Testis (tissue), 3 donors: Measurements from ENCODE around the gene MT1F. TPM values are rescaled to one million over a fixed set of nuclear protein-coding genes. Genes with fewer than 3 reads are reported as not detected.

ENCODE experiments used
- DNase-seq: peaks from one replicate; pipeline ENCODE4 v3.0.0-alpha.2; 2019
- H3K27ac ChIP-seq, 2 donors: fragments of 200-600 bp; sonication (generic); one replicate each; pipeline ENCODE4 v1.5.1; 2019
- H3K27me3 ChIP-seq: fragments of 200-600 bp; sonication (generic); one replicate; pipeline ENCODE4 v1.5.1; 2019
- H3K36me3 ChIP-seq: fragments of 200-600 bp; sonication (generic); one replicate; pipeline ENCODE4 v1.5.1; 2017; ENCODE audit warnings: low read depth; ENCODE audit errors: missing control alignments
- H3K4me1 ChIP-seq: fragments of 200-600 bp; sonication (generic); one replicate; pipeline ENCODE4 v1.5.1; 2019
- H3K4me3 ChIP-seq, 2 donors: fragments of 200-600 bp; sonication (generic); one replicate each; pipeline ENCODE4 v1.5.1; 2017 to 2019
- H3K9me3 ChIP-seq: fragments of 200-600 bp; sonication (generic); one replicate; pipeline ENCODE4 v1.5.1; 2017
- POLR2A ChIP-seq: fragments of 450-650 bp; IDR thresholded peaks from one replicate; pipeline ENCODE4 v1.6.1; 2017; ENCODE audit warnings: antibody characterized with exemption, mild to moderate bottlenecking, moderate library complexity
- WGBS, 2 donors: methylation state at CpG; one replicate each; pipeline ENCODE4 v1.1.5; 2018; 5-methylcytosine and 5-hydroxymethylcytosine counted together
- intact Hi-C: fragments of 100-400 bp; cut with DNase I; formaldehyde crosslinking; loops from one replicate; pipeline ENCODE4 v1.15.1; 2023; ENCODE audit warnings: low total_unique reads
- polyA plus RNA-seq: library from polyadenylated mRNA; stranded (reverse); fragments of 350-450 nt; fragmentation: Illumina TruSeq; extraction: RNeasy Lipid Tissue Mini Kit (QIAGEN cat#74804); gene quantifications from one replicate; pipeline ENCODE4 v1.2.3, GENCODE V29; 2014; ENCODE audit warnings: low read depth, low replicate concordance; ENCODE audit not compliant: insufficient read depth
- total RNA-seq, 2 donors: library from RNA; depleted of rRNA; stranded (reverse); fragments of >200 nt; gene quantifications; one replicate each; pipeline ENCODE4 v1.2.3, GENCODE V29; 2016
- TF ChIP-seq, protein P1 (sequence below), 3 experiments: fragments of 450-650 bp in 2 of 3; fragments of 200-600 bp in 1 of 3; sonication (generic) in 1 of 3; IDR thresholded peaks; one replicate each; pipeline ENCODE4 v1.5.1; 2016 to 2019; ENCODE audit warnings: antibody characterized with exemption in 3 of 3, mild to moderate bottlenecking in 2 of 3, moderate library complexity in 1 of 3

The MT1F gene
- total and polyA plus RNA-seq, 3 donors from 2014 or later, result 3.6 to 15.4 (median 8.1) TPM

DNA sequence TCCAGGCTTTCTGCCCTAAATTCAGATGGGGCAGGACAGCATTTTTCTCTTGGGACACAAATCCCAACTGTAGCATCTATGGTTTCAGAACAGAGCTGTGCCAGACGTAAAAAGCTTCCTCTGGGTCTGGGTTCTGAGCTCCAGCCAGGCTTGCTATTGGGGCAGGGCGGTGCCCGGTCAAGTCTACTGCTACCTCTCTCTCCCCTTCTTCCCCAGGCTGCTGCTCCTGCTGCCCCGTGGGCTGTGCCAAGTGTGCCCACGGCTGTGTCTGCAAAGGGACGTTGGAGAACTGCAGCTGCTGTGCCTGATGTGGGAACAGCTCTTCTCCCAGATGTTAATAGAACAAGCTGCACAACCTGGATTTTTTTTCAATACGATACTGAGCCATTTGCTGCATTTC, 24.2 kb upstream of the MT1F start:
- no peak overlapping the region for H3K27ac ChIP-seq
- H3K4me1 ChIP-seq, result peaks cover 14% of the 10 kb centered on the region
- H3K4me3 ChIP-seq, result no peak overlapping the region
- no peaks in the 10 kb centered on the region for H3K36me3 ChIP-seq
- DNase-seq, result no peak
- intact Hi-C loops, result no loop called here
- WGBS, 2 donors, result 59 to 67% methylated on average over 7 of the region's 7 CpGs
- TF ChIP-seq, protein P1, sequence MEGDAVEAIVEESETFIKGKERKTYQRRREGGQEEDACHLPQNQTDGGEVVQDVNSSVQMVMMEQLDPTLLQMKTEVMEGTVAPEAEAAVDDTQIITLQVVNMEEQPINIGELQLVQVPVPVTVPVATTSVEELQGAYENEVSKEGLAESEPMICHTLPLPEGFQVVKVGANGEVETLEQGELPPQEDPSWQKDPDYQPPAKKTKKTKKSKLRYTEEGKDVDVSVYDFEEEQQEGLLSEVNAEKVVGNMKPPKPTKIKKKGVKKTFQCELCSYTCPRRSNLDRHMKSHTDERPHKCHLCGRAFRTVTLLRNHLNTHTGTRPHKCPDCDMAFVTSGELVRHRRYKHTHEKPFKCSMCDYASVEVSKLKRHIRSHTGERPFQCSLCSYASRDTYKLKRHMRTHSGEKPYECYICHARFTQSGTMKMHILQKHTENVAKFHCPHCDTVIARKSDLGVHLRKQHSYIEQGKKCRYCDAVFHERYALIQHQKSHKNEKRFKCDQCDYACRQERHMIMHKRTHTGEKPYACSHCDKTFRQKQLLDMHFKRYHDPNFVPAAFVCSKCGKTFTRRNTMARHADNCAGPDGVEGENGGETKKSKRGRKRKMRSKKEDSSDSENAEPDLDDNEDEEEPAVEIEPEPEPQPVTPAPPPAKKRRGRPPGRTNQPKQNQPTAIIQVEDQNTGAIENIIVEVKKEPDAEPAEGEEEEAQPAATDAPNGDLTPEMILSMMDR (IDR thresholded peaks at IDR 0.05), result no peak
- TF ChIP-seq POLR2A, result no peak
- H3K9me3 ChIP-seq, result no peaks in the 10 kb centered on the region
- no peaks in the 10 kb centered on the region for H3K27me3 ChIP-seq

DNA sequence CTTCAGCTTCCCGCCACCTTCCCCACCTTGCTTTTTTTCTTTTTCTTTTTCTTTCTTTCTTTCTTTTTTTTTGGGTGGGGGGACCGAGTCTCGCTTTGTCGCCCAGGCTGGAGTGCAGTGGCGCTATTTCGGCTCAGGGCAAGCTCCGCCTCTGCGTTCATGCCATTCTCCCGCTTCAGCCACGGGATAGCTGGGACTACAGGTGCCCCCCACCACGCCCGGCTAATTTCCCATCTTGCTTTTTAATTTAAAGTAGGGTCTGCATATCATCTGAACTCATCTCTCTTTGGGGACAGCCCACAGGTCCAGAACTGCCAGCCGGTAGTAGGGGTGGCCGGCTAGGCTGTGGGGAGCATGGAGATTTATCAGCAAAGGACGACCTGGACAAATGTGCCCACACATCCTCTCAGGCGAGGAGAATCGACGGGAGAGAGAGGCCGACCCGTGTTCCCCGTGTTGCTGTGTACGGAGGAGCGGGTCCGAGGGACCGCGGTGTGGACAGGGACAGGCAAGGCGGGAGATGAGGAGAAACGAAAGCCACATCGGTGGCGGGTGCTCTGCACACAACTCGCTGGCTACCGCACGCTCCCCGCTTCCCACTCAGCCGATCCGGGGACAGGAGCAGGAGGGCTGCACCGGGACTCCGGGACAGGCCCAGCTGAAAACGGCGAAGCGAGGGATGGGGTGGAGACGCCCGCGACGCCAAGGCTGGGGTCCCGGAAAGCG, 22.9 kb upstream of the MT1F start:
- Histone ChIP-seq H3K9me3 (no peaks in the 10 kb centered on the region), H3K36me3 (no peaks in the 10 kb centered on the region), H3K27ac (no peak overlapping the region), H3K27me3 (no peaks in the 10 kb centered on the region), H3K4me1 (peaks cover 19% of the 10 kb centered on the region), H3K4me3 (peak overlapping the region in 1 of 2 donors; percentile 10)
- intact Hi-C loops, result no loop called here
- 38 to 47% methylated on average over 34 to 47 of the region's 47 CpGs for WGBS, 2 donors
- DNase-seq, result no peak
- TF ChIP-seq, protein P1 (IDR thresholded peaks at IDR 0.05), result no peak
- TF ChIP-seq POLR2A, result no peak

DNA sequence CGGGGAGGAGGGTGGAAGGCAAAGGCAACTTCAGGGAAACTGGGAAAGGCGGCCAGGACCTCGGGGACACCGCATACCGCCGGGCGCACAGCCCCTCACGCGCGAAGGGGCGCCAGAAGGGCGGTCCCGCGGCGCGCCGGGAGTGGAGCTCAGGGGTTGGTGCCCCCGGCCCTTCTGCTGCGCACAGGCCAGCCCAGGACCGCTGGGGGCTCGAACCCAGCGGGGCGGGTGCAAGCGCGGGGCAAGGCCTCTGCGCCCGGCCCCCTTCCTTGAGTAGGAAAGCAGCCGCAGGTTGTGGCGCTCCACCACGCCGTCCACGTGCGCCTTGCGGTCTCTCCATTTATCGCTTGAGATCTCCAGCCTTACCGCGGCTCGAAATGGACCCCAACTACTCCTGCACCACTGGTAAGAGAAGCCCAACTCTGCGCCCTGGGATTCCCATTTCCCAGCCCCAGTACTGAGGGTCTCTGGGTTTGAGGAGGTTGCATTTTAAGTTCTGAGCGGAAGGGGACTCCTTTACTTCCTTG, 22.3 kb upstream of the MT1F start:
- no peak for TF ChIP-seq POLR2A
- Histone ChIP-seq H3K36me3 (no peaks in the 10 kb centered on the region), H3K4me3 (peak overlapping the region in 1 of 2 donors; percentile 10), H3K27ac (no peak overlapping the region), H3K27me3 (no peaks in the 10 kb centered on the region), H3K4me1 (peaks cover 19% of the 10 kb centered on the region), H3K9me3 (no peaks in the 10 kb centered on the region)
- WGBS, 2 donors, result 16 to 31% methylated on average over 6 to 40 of the region's 40 CpGs
- no peak for DNase-seq
- intact Hi-C loops, result no loop called here

DNA sequence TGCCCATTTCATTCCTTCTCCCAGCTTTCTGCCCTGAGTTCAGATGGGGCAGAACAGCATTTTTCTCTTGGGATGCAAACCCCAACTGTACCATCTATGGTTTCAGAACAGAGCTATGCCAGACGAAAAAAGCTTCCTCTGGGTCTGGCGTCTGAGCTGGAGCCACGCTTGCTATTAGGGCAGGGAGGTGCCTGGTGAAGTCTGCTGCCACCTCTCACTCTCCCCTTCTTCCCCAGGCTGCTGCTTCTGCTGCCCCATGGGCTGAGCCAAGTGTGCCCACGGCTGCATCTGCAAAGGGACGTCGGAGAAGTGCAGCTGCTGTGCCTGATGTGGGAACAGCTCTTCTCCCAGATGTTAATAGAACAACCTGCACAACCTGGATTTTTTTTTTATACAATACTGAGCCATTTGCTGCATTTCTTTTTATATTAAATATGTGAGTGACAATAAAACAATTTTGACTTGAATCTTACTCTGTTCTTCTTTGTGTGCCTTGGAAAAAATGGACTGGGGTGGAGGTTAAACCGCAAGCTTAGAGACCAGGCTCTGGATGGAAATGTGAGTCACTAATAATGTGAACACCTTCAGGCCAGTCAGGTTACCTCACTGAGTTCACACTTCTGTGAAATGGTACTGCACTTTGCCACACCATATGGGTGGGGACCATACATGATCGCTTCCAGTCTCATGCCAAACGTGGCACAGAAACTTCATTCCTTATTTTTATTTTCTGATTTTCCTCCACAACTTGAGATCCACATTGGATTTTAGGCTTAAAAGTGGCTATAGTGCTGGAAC, 20.9 kb upstream of the MT1F start:
- no peak overlapping the region for H3K27ac ChIP-seq
- H3K4me3 ChIP-seq, result no peak overlapping the region
- 61 to 62% methylated on average over 9 of the region's 9 CpGs for WGBS, 2 donors
- intact Hi-C loops, result no loop called here
- no peak for DNase-seq
- H3K36me3 ChIP-seq, result no peaks in the 10 kb centered on the region
- no peaks in the 10 kb centered on the region for H3K27me3 ChIP-seq
- H3K4me1 ChIP-seq, result peaks cover 17% of the 10 kb centered on the region
- H3K9me3 ChIP-seq, result no peaks in the 10 kb centered on the region
- TF ChIP-seq, protein P1 (IDR thresholded peaks at IDR 0.05), result no peak
- no peak for TF ChIP-seq POLR2A
